Loucy (cell line): ENCODE data around the gene AKAP1.

Source experiments
- H2AFZ ChIP-seq: fragments of 200-600 bp; sonication (generic); 2 replicates; pipeline ENCODE4 v1.6.0; 2016; ENCODE audit warnings: antibody characterized with exemption, mild to moderate bottlenecking, low read length, moderate library complexity
- H3F3A ChIP-seq: fragments of 200-600 bp; 2 replicates; pipeline ENCODE4 v1.6.0; 2016; ENCODE audit warnings: antibody characterized with exemption, low read depth, mild to moderate bottlenecking
- H3K27me3 ChIP-seq: fragments of 200-600 bp; sonication (generic); 2 replicates; pipeline ENCODE4 v1.6.1; 2014; ENCODE audit warnings: low read length, mild to moderate bottlenecking; ENCODE audit not compliant: insufficient read depth, poor library complexity, severe bottlenecking
- H3K36me3 ChIP-seq: fragments of 200-600 bp; sonication (generic); 2 replicates; pipeline ENCODE4 v1.6.1; 2016; ENCODE audit warnings: low read length; ENCODE audit not compliant: insufficient read depth
- H3K4me1 ChIP-seq: fragments of 200-600 bp; sonication (generic); 2 replicates; pipeline ENCODE4 v1.5.1; 2014; ENCODE audit warnings: low read length, mild to moderate bottlenecking; ENCODE audit not compliant: insufficient read depth, poor library complexity, severe bottlenecking
- H3K4me2 ChIP-seq: fragments of 200-600 bp; sonication (generic); 2 replicates; pipeline ENCODE4 v1.6.0; 2014; ENCODE audit warnings: antibody characterized with exemption, low read length, low read depth, mild to moderate bottlenecking; ENCODE audit not compliant: poor library complexity, severe bottlenecking
- H3K4me3 ChIP-seq: fragments of 200-600 bp; sonication (generic); 2 replicates; pipeline ENCODE4 v1.5.1; 2014; ENCODE audit warnings: low read length, mild to moderate bottlenecking, mixed read lengths; ENCODE audit not compliant: poor library complexity, severe bottlenecking
- H3K79me2 ChIP-seq: fragments of 200-600 bp; sonication (generic); 2 replicates; pipeline ENCODE4 v1.6.1; 2014; ENCODE audit warnings: low read length; ENCODE audit not compliant: insufficient read depth
- H3K9ac ChIP-seq: fragments of 200-600 bp; sonication (generic); 2 replicates; pipeline ENCODE4 v1.6.0; 2014; ENCODE audit warnings: mild to moderate bottlenecking, low read depth, low read length, moderate library complexity; ENCODE audit not compliant: poor library complexity, severe bottlenecking
- H3K9me2 ChIP-seq: fragments of 200-600 bp; sonication (generic); replicated peaks from 2 replicates; pipeline ENCODE4 v1.6.1; 2016; ENCODE audit warnings: low read depth, low read length, mixed read lengths
- H3K9me3 ChIP-seq: fragments of 200-600 bp; sonication (generic); 2 replicates; pipeline ENCODE4 v1.6.1; 2014; ENCODE audit warnings: mild to moderate bottlenecking, antibody characterized with exemption, low read length, low read depth; ENCODE audit not compliant: insufficient read depth
- H4K20me1 ChIP-seq: fragments of 200-600 bp; sonication (generic); 2 replicates; pipeline ENCODE4 v1.6.0; 2014; ENCODE audit warnings: antibody characterized with exemption, low read length, mild to moderate bottlenecking; ENCODE audit not compliant: insufficient read depth, poor library complexity, severe bottlenecking
- EZH2phosphoT487 ChIP-seq: fragments of 200-600 bp; IDR thresholded peaks from 2 replicates; pipeline ENCODE4 v1.6.1; 2018; ENCODE audit warnings: antibody characterized with exemption, mild to moderate bottlenecking, moderate library complexity, borderline replicate concordance
- TF ChIP-seq, protein P1 (sequence below): fragments of 200-600 bp; sonication (generic); conservative IDR thresholded peaks from 2 replicates; pipeline ENCODE4 v1.5.1; 2014; ENCODE audit warnings: mild to moderate bottlenecking, antibody characterized with exemption, low read length

The AKAP1 gene

DNA sequence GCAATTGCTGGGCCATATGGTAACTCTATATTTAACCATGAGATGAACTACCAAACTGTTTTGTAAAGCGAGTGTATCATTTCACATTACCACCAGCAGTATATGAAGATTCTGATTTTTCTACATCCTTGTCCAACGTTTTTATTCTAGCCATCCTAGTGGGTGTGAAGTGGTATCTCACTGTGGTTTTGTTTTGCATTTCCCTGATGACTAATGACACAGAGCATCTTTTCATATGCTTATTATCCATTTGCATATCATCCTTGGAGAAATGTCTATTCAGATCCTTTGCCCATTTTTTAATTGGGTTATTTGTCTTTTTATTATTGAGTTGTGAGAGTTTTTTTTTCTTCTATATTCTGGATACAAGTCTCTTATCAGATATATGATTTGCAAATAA lies 83.6 kb downstream of the AKAP1 start:
- no peak overlapping the region for H3K4me3 ChIP-seq
- H3K27me3 ChIP-seq = no peaks in the 10 kb centered on the region
- H3K4me1 ChIP-seq = no peaks in the 10 kb centered on the region
- H2AFZ ChIP-seq = no peak overlapping the region
- H3F3A ChIP-seq = no peaks in the 10 kb centered on the region
- no peaks in the 10 kb centered on the region for H3K36me3 ChIP-seq
- no peak overlapping the region for H3K9ac ChIP-seq
- no peaks in the 10 kb centered on the region for H3K79me2 ChIP-seq
- H3K9me2 ChIP-seq = no peaks in the 10 kb centered on the region
- H4K20me1 ChIP-seq = no peaks in the 10 kb centered on the region
- no peak overlapping the region for H3K4me2 ChIP-seq
- no peak for TF ChIP-seq EZH2phosphoT487
- TF ChIP-seq, protein P1, sequence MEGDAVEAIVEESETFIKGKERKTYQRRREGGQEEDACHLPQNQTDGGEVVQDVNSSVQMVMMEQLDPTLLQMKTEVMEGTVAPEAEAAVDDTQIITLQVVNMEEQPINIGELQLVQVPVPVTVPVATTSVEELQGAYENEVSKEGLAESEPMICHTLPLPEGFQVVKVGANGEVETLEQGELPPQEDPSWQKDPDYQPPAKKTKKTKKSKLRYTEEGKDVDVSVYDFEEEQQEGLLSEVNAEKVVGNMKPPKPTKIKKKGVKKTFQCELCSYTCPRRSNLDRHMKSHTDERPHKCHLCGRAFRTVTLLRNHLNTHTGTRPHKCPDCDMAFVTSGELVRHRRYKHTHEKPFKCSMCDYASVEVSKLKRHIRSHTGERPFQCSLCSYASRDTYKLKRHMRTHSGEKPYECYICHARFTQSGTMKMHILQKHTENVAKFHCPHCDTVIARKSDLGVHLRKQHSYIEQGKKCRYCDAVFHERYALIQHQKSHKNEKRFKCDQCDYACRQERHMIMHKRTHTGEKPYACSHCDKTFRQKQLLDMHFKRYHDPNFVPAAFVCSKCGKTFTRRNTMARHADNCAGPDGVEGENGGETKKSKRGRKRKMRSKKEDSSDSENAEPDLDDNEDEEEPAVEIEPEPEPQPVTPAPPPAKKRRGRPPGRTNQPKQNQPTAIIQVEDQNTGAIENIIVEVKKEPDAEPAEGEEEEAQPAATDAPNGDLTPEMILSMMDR = no peak
- H3K9me3 ChIP-seq = no peaks in the 10 kb centered on the region

DNA sequence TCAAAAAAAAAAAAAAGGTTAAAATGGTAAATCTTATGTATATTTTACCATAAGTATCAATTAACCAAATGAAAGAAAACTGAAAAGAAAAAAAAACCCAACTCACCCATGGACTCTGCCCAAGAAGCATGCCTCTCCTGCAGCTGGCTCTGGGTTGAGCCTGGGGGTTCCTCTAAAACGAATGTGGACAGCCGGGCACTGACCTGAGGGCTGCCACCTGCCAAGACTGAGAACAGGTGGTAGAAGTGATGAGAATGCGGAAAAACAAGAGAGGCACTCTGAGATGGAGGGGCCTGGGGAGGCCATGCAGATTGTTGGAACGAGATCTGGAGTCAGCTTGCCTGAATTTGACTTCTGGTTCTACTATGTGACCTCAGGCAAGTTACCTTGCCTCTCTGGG lies 85.8 kb downstream of the AKAP1 start:
- H3K79me2 ChIP-seq = no peaks in the 10 kb centered on the region
- H3K9me3 ChIP-seq = no peaks in the 10 kb centered on the region
- no peaks in the 10 kb centered on the region for H3K36me3 ChIP-seq
- no peak overlapping the region for H3K4me2 ChIP-seq
- no peaks in the 10 kb centered on the region for H3K9me2 ChIP-seq
- H3F3A ChIP-seq = no peaks in the 10 kb centered on the region
- TF ChIP-seq, protein P1 = no peak
- no peak for TF ChIP-seq EZH2phosphoT487
- H3K4me1 ChIP-seq = no peaks in the 10 kb centered on the region
- H3K4me3 ChIP-seq = no peak overlapping the region
- no peaks in the 10 kb centered on the region for H4K20me1 ChIP-seq
- H2AFZ ChIP-seq = no peak overlapping the region
- no peaks in the 10 kb centered on the region for H3K27me3 ChIP-seq
- no peak overlapping the region for H3K9ac ChIP-seq
